ENCODE data around the gene BHLHE41.

BHLHE41 gene

DNA sequence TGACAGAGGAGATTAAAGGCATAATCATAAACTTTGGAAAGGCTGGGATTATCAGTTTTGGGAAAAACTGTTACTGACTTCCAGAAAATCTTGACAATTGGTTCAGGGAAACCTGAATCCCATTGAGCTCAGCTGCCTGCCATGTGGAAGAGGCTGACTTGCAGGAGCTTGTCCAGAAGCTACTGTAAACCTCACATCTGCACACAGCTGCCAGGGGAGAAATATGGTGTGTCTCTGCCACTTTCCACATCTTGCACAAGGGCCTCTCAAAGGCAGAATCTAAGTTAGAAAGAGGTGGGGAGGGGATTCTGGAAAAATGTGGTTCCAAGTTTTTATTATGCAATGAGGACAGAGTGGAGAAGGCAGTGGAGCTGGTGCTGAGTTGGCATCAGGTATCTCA lies 8.7 kb upstream of the BHLHE41 start:
- no peak for DNase-seq

DNA sequence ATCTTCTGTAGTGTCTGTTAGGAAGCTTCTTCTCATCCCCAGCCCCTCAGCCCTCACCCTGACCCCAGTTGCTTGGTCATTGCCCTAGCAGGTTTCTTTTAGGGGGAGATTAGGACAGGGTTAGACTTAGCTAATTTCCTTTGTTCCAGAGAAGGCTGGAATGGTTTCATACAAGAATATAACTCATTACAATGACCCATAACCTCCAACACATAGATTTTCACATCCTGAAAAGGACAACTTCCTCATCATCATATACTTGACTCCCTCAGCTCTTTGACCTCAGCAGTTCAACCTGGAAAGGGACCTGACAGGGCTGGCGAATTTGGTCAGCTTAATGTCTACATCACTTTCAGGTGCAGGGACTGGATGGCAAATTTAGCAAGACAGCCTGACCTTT lies 8.0 kb upstream of the BHLHE41 start:
- DNase-seq, result no peak

DNA sequence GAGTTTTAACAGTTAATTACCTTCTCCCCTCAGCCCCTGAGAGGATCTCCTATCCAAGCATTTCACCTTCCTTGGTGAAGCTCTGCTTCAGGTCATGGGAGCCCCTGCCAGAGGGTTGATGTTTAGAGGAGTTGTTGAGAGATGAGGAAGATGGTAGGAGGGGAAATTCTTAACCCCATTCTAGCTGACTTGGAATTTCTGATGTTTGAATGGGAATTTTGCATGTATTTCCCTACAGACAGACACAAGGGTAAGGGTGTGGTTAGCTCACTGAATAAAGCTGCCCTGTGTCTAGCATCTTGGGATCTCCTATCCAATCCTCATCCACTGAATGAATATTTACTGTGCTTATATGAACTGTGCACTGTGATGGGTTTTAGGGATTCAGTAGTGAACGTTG lies 7.1 kb upstream of the BHLHE41 start:
- no peak for DNase-seq

DNA sequence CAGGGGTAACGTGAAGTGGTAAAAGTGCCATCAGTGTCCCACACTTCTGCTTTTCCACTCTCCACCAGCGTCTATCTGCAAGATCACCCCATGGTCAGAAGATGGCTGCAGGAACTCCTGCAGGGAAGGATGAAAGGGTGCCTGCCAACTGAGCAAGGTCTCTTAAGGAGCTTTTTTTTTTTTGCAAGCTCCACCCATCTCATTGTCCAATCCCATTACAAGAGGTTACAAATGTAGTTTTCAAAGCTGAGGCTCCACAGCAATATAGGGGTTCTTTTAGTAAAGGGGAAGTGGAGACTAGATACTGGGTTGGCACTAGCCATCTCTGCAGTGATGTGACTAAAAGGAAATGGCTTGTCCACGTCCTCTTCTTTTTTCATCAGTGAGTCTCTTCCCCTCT lies 5.9 kb upstream of the BHLHE41 start:
- DNase-seq, result no peak

DNA sequence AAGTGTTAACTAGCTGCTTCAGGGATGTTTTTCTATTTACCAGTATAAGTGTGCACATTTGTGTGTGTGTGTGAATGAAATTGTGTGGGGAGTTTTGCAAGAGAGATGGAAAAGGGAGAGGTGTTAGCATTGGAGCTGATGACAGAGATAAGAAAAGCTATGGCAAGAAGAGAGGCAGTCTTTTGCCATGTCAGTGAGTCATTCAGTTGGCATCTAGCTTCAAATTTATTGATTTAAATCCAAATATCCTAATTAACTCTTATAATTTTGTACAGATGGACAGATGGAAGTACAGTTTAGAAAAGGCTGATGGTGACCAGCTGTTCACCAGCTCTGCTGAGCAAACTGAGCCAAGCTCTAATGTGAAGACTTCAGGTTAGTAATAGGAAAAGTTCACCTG lies 3.3 kb upstream of the BHLHE41 start:
- DNase-seq, result no peak

DNA sequence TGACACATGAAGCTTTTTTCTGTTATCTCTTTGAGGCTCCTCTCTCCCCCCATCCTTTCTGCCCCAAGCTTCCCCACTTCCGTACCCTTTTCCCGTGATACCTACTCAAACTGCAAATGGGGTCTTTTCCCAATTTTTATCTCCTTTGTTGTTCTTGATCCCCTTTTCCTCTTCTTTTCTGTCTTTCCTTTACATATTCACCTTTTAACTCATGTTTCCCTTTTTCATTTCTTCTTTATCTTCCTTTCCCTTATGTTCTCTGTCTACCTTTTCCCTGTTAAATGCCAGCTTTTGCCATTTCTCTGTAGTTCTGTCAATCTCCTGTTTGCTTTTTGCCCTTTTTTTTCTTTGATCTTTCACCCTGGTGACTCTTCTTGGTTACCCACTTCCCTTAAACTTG lies 2.6 kb upstream of the BHLHE41 start:
- no peak for DNase-seq

DNA sequence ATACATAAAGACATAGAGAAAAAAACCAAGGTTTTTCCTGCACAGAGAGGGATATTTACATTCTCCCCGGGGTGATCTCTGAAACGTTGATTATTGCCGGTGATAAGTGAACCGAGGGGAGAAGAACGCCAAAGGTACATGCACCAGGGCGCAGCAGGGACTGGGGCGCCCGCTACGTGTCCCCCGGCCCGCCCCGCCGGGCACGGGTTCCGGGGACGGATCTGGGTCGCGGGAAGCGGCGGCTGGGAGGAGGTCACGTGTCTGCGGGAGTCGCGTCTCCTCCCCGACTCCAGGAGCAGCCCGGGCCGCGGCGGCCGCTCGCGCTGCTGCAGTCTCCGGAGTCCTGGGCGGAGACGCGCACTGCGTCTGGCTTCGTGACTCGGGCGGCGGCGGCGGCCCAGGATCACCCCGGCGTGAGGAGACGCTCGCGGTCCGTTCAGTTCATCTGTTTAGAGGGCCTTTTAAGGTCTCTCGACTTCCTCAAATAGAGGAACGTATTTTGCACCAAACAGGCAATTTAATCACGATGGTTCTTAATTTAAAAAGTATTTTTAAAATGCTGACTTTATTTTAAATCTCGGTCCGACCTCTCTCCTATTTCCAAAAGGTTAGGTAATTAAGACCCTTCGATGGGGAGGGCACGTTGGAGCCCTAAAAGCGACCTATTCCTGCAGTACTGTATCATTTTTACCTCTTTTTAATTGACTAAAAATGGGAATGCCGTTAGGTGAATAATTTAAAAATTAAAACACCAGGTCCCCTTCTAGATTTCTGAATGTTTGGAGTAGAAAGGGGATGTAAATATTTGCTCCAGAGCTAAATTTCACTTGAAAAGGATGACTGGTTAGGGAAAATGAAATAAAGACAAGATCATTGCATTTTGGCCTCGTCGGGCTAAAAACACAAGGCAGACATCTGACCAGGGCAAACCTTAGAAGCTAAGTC lies 1.8 kb upstream of the BHLHE41 start:
- DNase-seq, result no peak

DNA sequence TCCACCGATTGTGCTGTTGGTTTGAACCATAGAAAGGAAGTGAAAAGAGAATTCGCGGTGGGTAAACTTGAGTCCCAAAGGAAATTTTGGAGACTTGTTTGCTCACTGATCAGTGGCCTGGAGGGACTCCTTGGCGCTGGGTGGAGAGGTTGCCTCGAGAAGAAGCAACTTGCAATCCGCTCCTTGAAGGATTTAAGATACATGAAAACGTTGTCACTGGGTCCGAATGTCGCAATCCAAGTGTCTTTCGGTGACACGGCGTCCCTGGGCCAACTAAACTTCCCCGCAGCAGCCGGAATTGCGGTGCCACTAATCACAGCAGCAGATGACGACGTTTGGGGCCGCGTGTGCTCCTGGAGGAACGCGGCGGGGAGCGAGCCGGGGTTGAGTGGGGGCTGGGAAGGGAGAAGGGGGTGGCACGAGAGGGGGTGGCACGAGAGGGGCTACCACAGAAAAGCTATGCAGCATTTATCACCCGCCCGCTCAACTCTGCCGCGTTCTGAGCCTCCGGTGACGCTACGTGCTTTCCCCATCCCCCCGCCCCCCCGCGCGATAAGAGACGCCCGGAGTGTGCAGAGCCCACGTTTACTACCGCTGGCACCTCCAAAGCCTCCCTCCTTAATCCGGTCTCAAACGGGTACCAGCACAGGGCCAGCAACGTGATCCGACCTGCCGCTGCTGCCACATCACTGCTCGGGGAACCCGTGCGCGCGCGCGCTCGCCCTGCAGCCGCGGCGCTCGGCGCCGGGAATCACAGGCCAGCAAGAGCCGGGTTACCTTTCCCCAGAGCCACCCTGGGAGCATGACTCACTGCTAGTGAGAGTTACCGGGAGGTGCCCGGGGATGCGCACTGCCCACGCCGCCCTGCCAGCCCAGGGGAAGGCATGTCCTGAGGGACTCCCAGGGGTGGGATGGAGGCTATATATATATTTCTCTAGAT lies 833 bp upstream of the BHLHE41 start:
- no peak for DNase-seq

DNA sequence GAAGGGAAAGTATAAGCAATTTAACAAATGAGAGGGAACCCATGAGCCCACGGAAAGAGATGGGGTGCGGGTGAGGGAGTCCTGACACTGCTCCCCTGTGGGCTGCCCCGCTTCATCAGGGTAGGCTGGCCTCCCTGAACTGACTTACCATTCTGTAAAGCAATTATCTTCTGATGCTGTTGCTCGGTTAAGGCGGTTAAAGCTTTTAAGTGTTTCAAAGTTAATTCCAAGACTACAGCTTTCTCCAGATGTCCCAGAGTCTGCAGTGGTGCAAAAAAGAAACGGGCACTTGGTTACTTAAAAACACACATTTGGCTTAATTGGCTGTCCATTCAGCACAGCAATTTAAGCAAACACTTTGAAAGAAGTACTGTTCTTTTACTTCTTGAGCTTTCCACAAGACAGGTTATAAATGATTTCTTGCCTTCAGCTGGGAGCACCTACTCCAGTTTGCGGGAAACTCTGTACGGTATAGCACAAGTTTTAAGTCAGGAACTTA lies 1.3 kb downstream of the BHLHE41 start:
- no peak for DNase-seq

DNA sequence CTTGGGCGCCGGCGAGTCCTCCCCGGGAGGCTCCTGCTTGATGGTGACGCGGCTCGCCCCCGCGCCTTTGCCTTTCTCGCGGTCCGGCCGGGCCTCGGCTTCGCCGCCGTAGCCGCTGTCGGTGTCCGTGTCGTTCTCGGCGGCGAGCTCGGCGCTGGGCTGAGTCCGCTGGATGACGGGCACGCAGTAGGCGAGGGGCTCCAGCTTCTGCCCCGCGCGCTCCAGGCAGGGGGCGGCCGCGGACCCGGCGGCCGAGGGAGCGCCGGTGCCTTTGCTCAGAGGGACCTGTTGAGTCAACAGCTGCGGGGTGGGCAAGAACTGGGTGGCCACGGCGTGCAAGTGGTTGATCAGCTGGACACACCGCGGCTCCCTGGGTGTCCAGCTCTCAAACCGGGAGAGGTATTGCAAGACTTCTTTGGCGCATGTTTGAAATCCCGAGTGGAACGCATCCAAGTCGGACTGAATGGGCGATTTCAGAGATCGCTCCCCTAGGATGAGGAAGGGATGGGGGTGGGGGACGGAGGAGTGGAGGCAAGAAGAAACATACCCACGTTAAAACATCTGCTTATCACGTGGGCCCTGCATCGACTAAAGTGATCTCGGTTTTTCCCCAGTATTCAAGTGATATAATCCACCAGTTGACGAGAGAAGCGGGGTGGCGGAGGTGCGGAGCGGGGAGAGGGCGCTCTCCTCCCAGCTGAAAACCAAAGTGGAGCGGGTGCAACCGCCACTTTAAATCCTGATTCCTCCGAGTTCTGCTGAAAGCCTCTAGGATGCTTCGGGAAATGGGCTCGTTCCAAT lies 2.0 kb downstream of the BHLHE41 start:
- DNase-seq, result no peak

DNA sequence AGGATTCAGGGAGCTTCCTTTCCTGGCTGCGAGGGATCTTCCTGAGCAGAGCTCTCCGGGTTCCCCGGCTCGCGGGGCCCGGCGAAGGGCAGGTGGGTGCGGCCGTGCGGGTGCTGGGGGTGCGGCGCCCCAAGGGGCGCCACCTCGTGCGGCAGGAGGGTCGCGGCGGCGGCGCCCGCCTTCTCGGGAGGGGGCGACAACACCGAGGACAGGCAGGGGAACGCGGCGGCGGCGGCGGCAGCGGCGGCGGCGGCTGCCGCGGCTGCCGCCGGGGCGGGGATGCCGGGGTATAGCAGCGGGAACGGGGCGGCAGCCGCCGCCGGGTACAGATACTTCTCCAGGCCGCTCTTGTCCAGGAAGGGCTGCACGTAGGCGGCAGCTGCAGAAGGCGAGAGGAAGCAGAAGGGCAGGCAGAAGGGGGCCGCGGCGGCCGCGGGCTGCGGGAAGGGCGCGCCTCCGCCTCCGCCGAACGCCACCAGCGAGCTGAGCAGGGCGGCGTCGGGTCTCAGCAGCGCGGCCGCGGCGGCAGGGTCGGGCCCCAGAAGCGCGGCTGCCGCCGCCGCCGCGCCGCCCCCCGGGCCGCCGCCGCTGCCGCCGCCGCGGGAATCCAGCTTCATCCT lies 2.7 kb downstream of the BHLHE41 start:
- no peak for DNase-seq

DNA sequence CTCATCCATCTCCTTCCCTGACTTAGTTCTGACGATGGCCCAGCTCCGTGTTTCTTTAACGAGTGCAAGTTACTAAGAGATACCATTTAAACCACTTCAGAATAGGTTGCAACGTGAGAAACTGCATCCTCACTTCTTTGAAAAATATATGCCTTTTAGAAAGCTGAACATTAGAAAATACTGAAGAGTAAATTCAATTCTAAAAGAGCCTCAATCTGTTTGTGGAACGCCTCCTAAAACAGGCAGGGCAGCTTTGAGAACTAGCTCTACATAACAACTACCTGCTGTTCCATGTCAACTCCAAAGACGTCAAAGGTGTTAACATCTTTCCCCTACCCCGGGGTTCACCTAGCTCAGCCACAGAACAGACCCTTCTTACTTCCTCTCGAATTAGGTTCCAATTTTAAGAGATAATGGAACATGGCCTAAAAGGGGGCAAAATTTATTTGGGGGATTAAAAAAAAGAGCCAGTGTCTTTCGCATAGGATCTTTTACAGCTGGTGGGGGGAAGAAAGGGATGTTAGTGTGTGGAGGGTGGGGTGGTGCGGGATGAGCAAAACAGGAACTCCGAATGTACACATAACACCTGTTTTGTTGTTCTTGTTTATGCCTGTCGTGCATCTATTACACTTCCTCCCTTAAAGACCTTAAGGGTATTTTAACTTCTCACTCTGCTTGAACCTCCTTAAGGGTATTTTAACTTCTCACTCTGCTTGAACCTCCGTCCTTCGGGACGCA lies 3.3 kb downstream of the BHLHE41 start:
- DNase-seq, result no peak

DNA sequence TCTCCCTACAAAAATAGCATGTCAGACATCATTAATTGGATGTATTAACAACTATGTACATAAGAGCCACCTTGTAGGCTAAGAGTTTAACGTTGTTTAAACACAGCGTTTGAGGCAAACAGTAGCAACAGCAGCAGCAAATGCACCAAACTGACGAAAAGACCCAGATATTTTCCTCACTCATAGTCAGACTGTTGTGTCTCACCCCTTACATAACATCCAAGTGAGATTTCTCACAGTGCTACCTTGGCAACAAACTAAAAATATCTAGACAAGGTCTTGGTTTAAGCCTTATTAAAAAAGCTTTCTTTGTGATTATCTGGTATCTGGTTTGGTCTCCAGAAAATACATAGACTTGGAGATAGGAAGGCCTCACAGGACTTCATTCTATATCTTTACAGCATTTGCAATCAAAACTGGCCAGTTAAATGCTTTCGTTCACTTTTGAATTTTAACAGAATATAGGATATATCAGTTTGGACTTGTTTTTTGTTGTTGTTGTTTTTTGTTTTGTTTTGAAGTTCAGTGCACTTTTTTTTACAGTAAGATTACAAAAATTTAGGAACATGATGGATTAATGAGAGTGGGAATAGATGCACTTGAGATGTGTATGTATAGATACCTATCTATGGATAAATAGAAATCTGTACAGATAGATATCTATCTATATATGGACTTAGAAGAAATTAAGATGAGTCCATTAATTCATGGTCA lies 4.1 kb downstream of the BHLHE41 start:
- DNase-seq, result no peak

DNA sequence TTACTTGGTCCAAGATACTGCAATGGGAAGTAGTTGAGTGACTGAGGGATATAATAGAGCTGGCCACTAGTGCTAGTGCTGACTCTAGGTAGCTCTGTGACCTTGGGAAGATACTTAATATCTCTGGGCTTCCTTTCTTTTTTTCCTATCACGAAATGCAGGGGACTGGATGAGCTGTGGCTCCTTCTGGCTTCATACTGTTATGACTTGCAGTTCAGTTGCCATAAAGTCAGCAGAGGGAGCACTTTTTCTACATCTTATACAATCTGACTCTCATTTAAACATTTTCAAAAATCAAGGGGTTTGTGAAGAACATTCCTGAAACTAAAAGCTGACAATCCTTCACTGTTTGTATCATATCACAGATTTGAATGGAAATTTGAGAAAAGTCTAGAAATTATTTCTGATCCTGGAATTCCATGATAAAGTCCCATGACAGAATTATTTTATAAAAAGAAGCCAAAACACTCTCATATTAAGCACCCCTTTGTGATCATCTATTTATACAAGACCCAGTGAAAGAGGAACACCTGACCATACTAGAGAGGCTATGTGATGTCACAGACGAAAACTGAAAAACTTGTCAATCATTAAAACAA lies 5.3 kb downstream of the BHLHE41 start:
- no peak for DNase-seq

DNA sequence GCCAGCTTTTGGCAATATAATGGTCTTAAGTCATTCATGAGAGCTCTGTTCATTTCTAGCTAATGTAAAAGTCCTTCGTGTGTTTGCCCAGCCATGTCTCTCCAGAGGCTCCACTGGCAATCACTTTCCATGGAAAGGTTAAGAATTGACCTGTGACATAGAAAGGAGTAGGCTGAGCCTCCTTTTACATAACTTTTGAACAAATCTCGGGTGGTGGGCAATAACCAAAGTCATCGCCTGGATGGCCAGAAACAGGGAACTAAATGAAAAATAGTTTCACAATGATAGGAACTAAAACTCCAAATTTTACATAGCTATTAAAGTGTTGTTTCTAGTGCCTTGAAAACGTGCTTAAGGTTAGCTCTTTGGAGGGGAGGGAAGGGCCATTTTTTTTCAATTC lies 6.5 kb downstream of the BHLHE41 start:
- DNase-seq, result no peak

DNA sequence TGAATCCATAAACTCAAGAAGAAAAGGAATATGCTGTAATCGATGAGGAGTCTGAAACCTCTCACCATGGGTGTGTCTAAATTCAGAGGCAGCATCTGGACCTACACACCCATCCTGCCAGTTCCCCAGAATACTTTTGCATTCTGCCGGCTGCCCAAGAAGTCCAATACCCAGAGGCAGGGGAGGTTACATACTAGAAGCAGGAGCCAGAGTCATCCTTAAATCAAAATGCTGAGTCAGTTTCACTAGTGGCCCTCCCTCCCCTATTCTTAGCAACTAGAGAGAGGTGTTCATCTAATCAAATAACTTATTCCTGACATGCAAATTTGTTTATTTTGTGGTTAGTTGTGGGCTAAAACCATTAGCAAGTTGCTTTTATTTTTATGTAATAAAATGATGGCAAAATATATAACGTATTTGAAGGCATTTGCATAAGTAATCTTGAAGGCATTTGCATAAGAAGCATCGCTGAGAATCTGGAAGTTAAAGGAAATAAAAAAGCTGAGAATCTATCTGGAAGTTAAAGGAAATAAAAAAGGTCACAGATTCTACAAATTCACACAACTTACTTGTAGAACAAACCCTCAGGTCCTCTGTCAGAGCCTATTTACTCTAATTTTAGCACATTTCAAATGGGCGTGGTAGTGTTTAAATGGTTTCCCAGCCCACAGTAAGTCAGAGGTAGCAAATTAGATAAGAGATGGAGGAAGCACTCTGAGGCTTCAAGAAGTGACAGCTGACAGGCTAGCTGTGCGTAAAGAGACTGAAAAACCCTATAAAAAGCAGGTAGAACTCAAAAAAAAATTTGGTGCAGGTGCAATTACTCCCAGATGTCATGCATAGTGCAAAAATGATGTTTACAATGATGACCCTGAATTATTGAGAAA lies 7.8 kb downstream of the BHLHE41 start:
- DNase-seq, result no peak

DNA sequence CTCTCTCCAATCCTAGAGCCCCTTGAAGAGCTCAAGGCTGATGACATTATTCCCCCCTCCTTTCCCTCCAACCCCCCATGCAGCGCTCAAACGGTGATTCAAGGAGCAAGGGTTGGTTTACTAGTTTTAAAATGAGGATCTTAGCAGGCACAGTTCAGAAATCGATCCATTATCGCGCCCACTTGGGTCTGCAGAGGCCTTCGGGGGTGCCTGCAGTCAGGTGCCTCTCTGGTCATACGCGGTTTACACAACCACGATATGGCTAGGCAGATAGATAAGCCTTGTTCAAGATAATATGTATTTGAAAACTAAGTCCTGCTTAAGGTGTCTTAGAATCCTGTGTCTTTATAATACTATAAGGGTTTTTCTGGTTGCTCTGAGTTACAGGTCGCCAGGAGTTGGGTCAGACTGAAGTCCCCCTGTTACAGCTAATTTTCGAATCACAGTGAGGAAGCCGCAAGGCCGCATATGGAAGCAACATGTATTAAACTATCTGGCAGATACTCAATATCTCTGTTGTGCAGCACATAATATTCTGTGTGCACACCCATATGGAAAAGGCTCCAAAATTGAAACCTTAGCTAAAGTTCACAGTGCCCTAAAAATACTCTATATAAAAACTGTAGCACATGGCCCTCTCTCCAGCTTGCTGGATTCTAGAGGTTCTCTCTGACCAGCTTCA lies 10.0 kb downstream of the BHLHE41 start:
- no peak for DNase-seq

DNA sequence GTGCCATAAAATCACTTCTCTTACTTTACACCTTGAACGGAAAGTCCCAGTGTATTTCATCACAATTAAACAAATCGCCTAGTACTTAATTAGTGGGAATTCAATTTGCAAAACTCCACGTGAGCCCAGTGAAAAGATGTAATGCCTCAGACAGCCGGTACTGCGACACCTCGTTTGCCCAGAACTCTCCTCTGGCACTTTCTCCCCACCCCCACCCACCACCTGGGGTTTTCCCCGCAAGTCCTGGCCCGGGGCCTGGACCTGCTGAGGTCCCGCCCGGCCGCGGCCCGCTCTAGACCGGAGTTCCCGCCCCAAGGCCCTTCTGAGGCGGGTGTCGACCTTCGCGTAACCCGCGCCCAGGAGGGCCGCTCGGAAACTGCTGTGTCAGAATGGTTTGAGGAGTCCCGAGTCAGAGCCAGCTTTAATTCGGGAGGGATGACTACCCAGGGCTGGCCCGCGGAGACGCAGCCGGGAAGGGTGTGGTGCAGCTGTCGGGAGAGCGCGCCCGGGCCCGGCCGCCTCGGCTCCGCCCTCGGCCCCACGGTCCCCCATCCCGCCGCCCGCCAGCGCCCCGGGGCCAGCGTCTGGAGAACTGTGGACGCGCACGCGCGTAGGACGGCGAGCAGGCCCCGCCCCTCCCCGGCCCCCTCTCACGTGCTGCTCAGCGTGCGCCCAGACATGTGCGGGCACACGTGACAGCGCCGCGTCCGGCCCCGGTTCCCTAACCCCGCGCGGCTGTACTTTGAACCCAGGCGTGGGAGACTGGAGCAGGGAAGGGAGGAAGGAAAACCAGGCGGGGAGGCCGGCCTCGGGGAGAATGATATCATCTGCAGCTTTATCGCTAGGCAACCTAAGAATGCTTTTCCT lies 10.8 kb downstream of the BHLHE41 start:
- no peak for DNase-seq

Measured in NCI-H187 treated with DMSO at 0.1 percent for 48 hours (cell line).